ENCODE results near the gene CRAT. TPM values are rescaled to one million over a fixed set of nuclear protein-coding genes. Genes with fewer than 3 reads are reported as not detected.

CRAT gene
- total and polyA plus RNA-seq, 8 donors: 30.3 to 131 (median 61.7) TPM

- no peak for TF ChIP-seq CTCF (IDR thresholded peaks at IDR 0.05)
- WGBS, 2 donors: 1% methylated on average over 33 to 37 of the region's 37 CpGs
- Histone ChIP-seq H3K9me3 (no peaks in the 10 kb centered on the region), H3K27ac (peak overlapping the region; percentile 87 to 97 (median 96)), H3K4me3 (peak overlapping the region; percentile 52 to 95 (median 80)), H3K4me1 (peaks cover 0 to 42% (median 34%) of the 10 kb centered on the region in 3 donors), H3K36me3 (peaks cover 0 to 3% (median 0%) of the 10 kb centered on the region in 3 donors), H3K27me3 (no peaks in the 10 kb centered on the region)
- ATAC-seq (peak; percentile 2 to 14 (median 6)), DNase-seq (peak in 1 of 6 donors; percentile 56), FAIRE-seq (no peak)
- intact Hi-C loops (cut with DNase I): no loop called here
Observed at GRCh38 chr9:129111528-129112151, 1.0 kb upstream of the CRAT start.

GRCh38 chr9:129109952-129110739 is 447 bp downstream of the CRAT start:
- WGBS, 2 donors: 1% methylated on average over 53 to 64 of the region's 64 CpGs
- no peaks in the 10 kb centered on the region for H3K27me3 ChIP-seq
- ATAC-seq (peak; percentile 10 to 35 (median 22)), FAIRE-seq (no peak), DNase-seq (peak in 5 of 6 donors; percentile 44 to 75 (median 55))
- peak overlapping the region; percentile 87 to 97 (median 96) for H3K27ac ChIP-seq
- TF ChIP-seq CTCF (IDR thresholded peaks at IDR 0.05): no peak
- H3K4me1 ChIP-seq: peaks cover 8 to 38% (median 27%) of the 10 kb centered on the region in 3 donors
- no peaks in the 10 kb centered on the region for H3K9me3 ChIP-seq
- intact Hi-C loops (cut with DNase I): no loop called here
- peaks cover 0 to 3% (median 0%) of the 10 kb centered on the region in 3 donors for H3K36me3 ChIP-seq
- peak overlapping the region; percentile 67 to 95 (median 89) for H3K4me3 ChIP-seq

GRCh38 chr9:129109537-129109903 is 1.1 kb downstream of the CRAT start:
- Histone ChIP-seq H3K36me3 (peaks cover 0 to 3% (median 0%) of the 10 kb centered on the region in 3 donors), H3K4me3 (peak overlapping the region in 3 of 4 donors; percentile 67 to 95 (median 93)), H3K27me3 (no peaks in the 10 kb centered on the region), H3K9me3 (no peaks in the 10 kb centered on the region), H3K4me1 (peaks cover 8 to 31% (median 21%) of the 10 kb centered on the region in 3 donors), H3K27ac (peak overlapping the region in 2 of 4 donors; percentile 97)
- intact Hi-C loops (cut with DNase I): no loop called here
- FAIRE-seq (no peak), DNase-seq (peak in 5 of 6 donors; percentile 41 to 72 (median 50)), ATAC-seq (peak in 2 of 4 donors; percentile 1 to 4)
- no peak for TF ChIP-seq CTCF (IDR thresholded peaks at IDR 0.05)
- WGBS, 2 donors: 23 to 36% methylated on average over 7 of the region's 7 CpGs

DNA sequence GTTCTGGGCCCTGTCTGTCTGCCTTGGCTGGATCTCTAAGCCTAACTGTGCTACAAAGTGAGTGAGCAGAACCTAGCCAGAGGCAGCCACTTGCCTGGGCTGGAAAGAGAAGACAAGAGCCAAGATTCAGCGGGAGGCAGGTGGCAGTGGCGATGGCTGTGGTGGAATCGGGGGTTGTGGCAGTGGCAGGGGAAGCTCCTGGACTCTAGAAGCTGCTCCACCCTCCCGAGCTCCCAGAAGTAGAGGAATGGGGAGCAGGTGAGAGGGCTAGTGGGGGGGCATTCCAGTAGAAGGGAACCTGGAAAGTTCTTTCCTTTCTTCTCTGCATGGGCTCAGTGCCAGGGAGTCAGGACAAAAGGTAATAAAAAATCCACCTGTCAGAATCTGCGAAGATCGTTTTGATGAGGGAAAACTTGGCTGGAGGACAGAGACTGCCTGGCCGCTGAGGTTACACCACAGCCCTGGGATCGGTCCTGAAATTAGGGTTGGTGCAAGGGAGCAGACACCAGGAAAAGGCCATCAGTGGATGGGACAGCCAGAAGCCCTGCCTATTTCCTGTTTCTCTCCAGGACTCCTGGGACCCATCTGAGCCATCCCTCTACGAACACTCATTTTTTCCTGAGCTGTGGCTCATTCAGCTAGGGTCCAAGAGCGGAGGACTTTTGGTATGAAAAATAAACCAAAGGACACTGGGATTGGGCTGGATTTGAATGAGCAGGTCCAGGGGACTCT is 1.6 kb downstream of the CRAT start:
- no peaks in the 10 kb centered on the region for H3K9me3 ChIP-seq
- no peak for FAIRE-seq
- peaks cover 0 to 3% (median 0%) of the 10 kb centered on the region in 3 donors for H3K36me3 ChIP-seq
- H3K4me3 ChIP-seq: peak overlapping the region in 3 of 4 donors; percentile 67 to 95 (median 93)
- peak in 1 of 4 donors; percentile 3 for ATAC-seq
- H3K4me1 ChIP-seq: peaks cover 11 to 27% (median 15%) of the 10 kb centered on the region in 3 donors
- peak overlapping the region in 3 of 4 donors; percentile 46 to 97 (median 97) for H3K27ac ChIP-seq
- TF ChIP-seq CTCF (IDR thresholded peaks at IDR 0.05): no peak
- no peaks in the 10 kb centered on the region for H3K27me3 ChIP-seq
- 22% methylated on average over 10 of the region's 10 CpGs for WGBS, 2 donors
- DNase-seq: peak in 5 of 6 donors; percentile 71 to 76 (median 74)
- intact Hi-C loops (cut with DNase I): no loop called here

Data from pancreas (tissue), 10 donors.